GM21447 (cell line): Measurements from ENCODE around the gene PALLD.
"Not testable (repeated sequence)": the region's sequence is repeated elsewhere in the genome, so short reads cannot be mapped to it uniquely, and the experiment has no call there.

Source experiments
- ATAC-seq: cut with Tn5 transposase; IDR thresholded peaks from one replicate; pipeline ENCODE4 v1.9.1; 2021; ENCODE audit not compliant: unreplicated experiment

The PALLD gene

DNA sequence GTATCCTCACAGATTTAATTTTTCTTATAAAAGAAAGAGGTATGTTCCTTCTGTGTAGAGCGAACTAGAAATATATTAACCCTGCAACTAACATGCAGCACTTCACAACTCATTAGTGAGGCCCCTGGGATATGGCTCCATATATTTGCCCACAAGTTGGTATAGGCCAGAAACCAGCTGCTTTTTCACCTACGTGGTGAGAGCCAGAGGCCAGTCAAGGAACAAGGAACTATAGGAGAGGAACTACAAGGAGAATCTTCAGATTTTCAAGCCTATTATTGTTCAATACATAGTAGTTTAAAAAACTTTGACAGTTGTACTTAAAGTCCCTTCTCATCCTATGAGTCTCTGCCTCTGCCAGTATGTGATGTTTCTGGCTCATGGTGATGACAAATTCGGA, 307.3 kb downstream of the PALLD start:
- no peak for ATAC-seq

DNA sequence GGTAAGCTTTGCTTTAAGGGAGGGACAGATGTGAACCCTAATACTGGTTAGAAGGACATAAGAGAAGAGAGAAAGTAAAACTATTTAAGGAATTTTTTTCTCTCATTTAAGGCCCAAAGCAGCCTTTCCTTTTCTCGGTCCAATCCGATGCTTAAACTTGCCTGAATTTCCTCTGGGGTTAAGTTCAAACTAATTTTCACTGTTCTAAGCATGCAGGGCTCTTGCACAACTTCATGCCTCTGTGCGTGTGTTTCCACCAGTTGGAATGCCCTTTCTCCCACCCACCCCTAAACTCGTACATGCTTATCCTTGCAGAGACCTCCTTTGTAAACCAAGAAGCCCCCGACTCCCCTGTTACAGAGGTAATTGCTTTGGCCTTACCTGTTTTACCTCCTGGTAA, 308.5 kb downstream of the PALLD start:
- no peak for ATAC-seq

DNA sequence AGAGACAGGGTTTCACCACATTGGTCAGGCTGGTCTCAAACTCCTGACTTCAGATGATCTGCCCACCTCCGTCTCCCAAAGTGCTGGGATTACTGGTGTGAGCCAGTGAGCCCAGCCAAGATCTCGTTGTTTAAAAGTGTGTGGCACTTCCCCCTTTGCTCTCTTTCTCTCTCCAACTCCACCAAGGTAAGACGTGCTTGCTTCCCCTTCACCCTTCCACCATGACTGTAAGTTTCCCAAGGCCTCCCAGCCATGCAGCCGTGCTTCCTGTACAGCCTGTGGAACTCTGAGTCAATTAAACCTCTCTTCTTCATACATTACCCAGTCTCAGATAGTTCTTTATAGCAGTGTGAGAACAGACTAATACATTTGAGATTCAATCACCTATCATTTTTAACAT, 309.4 kb downstream of the PALLD start:
- not testable (repeated sequence) for ATAC-seq

DNA sequence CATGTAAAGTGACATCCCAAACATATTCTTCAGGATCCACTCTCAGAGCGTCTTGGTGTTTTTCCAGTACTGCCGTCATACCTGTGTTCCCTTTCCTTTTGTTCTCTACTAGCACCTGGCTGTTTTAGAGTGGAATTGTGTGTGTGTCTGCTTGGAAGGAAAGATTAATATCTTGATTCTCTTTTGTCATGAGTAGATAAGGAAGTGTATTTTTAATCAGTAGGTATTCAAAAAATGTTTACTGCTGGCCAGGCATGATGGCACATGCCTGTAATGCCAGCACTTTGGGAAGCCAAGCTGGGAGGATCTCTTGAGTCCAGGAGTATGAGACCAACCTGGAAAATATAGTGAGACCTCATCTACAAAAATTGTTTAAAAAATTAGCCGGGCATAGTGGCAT, 314.4 kb downstream of the PALLD start:
- no peak for ATAC-seq

DNA sequence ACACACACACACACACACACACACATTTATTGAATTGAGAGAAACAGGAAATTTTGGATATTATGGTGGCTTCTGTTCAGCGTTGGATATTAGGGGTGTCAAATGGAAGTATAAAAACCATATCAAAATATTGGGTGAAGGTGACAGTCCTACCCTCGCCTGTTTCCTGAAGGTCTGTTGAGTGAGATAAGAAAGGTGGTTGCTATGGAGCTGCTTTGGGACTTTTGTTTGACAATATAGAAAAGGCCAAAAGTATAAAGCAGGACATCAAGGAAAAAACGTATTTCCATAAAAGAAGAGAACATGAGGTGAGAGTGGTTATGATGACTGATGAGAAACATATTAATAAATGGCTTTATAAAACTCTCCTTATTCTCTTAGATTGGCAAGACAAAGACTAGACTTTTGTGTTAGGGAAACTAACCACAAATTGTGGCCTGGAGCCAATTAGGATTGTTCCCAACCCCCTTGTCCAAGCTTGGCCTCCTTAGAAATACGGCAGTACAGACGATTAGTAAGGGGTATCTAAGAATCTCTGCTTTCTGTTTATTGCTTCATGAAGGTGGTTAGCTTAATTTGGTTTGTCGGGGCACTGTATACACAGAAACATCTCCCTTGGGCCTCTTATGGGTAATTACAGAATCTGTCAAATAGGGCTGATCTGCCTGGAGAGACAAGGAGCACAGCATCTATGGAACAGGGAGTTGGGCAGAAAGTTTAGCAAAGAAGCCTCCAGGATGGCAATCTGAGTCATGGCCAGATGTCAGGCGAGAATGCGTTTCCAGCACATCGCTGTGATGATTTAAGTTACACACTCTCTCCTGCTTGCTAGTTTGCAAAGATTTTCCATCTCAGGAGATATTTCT, 315.2 kb downstream of the PALLD start:
- ATAC-seq: no peak

DNA sequence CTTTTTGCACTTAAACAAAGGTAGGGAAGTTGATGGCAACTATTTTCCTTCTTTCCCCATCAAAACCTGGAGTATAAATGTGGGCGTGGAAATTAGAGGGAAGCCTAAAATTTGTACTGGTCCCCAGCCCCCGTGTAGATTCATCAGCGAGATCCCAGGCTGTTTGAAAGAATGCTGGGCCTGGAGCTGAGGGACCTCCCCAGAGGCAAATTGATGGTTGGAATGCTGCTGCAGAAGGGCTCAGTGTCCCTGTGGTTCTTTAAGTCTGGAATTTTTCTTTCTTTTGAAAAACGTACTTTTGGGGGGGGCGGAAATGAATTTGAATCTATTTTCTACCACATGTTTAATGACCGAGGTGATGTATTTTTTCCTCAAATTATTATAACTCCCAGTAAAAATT, 316.0 kb downstream of the PALLD start:
- no peak for ATAC-seq

DNA sequence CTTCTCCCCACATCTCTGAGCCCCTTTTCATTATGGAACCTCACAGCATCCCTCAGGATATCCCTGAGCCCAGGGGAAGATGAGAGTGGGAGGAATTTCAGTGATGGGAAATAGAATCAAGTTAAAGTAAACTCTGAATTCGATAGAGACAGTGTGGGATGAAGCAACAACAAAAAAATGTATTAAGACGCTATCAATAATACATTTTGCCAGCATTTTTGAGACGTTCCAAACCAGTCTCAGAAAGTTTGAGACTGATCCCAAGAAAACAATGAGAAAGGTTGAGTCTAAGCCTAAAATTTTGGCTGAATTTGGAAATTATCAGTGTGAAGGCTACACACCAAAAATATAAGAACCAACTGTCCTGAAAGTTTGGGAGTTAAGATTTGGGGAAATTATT, 317.0 kb downstream of the PALLD start:
- ATAC-seq: no peak

DNA sequence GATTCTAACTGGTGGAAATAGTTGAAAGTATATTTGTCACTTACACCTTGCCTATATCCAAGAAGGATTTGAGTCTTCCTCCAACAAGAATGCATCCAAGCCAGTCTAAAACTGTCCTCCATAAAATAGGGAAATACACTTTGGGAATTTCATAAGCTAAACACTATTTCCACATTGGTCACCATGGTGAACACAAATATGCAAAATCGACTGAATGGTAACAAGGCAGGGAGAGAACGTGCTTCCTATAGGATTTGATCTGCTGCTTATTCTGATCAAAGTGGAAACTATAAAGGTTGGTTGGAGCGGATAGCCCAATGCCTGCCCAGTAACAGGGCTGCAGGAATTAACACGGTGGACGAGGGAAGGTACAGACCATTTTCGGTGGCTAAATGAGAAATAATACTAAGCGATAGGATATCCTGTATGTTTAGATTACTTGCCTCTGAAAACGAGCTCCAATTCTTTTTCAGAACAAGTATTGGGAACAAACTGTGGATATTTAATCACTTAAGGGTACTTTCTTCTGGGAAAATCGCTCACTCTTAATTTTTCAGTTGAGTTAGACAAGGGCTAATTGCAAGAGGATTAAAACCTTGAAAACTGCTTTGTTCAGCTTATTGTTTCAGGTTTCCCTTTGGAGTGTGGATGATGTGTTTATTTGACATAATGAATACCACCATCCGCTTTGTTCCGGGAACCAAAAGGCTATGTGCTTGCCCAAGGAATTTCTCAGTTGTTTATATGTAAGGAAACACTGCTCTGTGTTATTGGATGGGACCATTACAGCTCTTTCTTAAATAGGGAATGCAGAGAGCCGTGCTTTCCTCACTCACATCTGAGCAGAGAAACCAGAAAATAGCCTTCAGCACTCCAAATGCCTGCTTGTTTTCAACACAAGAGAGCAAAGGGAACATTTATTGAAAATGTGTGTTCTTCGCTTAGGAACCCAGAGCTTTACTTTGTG, 318.8 kb downstream of the PALLD start:
- ATAC-seq: no peak

DNA sequence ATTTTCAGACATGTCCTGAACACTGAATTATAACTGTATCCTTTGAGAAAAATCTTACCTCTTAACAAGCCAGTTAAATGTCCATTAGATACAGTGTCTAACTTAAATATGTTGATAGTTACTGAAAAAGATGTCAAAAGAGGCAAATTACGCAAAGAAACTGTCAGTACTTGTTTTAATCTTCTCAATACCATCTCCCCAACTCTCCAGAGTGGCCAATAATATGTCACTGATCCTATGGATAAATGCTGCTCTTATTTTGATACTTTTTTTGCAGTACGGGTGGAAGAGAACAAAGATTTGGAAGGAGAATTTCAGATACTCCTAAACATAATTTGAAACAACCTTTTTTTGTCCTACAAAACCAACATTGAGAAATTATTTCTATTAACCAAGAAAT, 320.5 kb downstream of the PALLD start:
- ATAC-seq: no peak

DNA sequence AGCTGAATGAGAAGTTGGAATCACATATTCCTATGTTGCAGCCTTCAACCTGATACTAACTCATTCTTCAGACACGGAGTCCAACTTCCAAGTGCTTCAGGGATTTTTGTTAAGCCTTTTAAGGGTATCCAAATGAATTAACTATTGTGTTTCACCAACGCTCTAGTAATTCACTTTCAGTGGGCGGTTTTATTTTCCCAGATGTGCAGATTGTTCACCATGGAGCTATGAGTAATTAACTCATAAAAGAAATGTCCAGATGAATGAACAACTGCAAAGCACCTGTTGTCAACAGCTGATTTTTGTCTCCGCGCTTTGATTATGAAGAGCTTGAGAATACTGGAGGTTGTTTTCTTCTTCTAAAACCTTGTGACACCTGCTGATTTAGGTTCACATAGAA, 325.6 kb downstream of the PALLD start:
- no peak for ATAC-seq

DNA sequence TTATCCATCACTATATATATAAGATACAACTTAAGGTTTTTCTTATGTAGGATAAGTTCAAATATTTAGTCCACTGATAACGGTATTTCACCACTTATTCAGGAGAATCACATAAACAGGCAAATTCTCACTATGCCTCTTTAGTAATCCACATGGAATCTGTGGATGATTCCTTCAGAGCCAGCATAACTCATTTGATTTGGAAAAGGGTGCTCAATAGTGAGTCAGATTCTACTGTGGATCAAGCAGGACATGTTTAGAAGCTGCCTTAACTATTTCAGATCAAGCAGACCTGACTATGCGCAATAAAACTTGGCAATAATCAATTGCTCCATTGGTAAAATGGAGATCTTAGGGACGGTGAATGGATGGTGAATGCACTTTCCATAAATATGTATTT, 329.1 kb downstream of the PALLD start:
- no peak for ATAC-seq

DNA sequence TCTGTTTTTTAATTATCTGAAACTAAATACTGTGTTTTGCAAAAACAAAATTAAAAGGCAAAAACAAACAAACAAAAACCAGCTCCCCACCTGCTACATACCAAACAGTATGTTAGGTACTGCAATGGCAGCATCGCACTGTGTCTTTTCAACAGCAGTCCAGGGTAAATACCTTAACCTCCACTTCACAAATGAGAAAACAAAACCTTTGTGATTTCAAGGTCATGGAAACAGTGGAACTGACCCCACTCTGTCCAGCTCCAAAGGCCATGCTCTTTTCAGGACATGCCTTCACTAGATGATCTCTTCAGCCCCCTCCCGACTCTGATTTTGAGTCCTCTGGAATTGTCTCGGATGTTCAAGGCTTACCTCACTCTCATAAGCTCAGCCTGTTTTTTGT, 329.8 kb downstream of the PALLD start:
- no peak for ATAC-seq

DNA sequence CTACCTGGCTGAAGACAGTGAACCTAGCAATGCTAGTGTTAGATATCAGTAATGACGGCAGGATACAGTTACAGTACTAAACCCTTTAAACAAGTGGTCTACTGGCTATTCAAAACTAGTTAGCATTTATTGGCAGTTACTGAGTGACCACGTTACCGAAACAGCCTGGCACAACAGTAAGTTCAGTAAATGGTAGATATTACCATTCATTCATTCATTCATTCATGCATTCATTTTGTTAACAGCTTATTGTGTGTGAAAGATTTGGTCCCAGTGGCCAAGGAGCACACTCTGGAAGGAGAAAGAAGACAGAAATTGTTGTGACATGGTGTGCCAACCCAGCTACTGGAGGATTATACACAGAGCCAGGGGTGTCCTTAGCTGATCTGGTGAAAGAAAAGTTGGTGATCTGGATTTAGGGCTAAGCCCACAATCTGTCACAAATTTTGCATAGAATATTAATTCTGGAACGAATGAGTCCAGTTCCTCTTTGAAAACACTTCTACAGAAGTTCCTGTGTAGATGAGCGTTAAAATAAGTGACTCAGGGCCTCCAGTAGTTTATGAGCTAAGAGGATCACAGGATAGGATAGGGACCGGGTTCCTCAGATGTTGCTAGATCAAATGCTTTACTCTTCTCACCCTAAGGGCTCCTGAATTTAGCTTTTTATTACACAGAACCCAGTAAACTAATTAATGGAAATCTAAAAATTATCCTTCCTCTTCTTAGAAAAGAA, 334.1 kb downstream of the PALLD start:
- no peak for ATAC-seq

DNA sequence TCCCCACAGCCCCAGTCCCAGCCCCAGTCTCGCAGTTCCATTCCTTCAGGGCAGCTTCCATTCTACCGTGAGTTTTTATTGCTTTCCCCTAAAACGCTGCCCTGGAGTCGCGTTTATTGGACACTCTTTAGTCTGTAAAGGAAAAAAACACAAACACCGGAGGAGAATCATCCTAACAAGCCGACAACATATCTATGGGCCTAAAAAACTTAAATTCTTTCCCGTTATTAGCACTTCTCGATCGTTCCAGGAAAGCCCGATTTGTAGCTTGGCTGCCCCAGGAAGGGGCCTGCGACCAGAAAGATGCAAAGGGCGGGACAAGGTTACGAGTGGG, 334.7 kb downstream of the PALLD start:
- ATAC-seq: peak; percentile 7

DNA sequence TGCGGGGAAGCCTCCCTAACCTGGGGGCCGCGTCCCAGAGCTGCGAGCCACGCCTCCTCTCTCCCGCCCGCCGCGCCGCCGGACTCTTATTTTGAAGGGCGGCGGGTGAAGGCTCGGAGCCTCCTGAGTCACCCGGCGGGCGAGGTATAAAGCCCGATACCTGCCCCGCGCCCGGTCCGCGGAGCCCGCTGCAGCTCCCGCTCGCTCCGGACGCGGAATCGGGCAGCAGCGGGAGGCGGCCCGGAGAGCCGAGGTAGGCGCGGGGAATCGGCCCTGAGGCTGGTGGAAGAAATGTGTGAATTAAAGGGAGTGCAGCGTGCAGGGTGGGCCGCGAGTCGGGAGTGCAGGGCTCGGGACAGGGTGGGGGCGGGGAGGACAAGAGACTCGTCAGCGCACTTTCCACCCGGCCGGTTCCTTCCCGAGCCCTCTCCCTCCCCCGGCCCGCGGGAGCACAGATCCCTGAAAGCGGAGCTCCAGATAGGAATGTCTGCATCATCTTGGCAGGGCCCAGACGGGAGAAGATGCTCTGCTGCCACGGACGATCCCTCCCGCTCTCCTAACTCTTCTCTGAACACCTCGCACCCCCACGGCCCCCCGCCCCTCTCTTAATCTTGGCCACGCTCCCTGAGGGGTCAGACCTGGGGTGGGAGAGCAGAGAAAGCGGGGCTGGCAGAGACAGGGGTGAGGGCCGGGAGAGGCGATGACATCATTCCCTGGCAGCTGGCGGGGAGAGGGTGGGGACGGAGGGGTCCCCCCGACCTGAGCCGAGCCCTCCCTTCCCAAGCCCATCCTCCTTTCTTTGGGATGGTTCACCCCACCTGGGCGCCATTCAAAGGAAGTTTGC, 335.3 kb downstream of the PALLD start:
- peak; percentile 91 for ATAC-seq

DNA sequence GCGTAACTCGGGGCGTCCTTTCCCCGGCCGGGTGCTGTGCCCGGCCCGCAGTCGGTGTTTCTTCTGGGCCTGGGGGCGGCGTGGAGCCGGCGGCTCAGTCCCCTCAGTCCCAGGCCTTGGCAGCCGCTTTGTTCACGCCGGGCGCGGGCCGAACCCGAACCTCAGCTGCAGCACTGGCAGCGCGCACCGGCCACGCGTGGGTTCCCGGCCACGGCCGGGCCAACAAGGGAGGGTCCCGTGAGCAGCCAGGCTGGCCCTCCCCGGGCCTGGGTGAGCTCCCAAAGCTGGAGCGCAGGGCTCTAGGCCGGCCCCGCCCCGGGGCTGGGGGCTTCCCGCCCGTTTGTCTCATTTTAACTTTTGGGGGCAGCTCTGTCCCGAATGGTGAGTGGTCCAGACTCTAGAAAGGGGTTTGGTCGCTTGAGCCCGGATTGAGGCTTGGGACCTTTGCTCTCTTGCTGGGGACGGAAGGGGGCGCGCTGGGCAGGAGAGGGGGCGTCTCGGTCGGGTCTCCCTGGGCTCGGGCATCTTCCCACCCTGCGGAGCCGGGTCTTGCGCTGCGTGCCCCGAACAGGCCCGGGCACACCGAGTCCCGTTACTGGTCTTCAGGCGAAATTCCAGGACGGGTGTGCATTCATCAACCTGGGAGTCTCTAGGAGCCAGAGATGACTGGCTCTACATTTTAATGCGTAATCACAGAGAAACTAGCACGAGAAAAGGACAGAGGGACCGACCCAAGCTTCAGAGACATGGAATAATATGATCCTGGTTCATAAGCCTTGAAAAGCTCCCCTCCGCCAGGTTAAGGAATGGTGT, 336.1 kb downstream of the PALLD start:
- ATAC-seq: no peak

DNA sequence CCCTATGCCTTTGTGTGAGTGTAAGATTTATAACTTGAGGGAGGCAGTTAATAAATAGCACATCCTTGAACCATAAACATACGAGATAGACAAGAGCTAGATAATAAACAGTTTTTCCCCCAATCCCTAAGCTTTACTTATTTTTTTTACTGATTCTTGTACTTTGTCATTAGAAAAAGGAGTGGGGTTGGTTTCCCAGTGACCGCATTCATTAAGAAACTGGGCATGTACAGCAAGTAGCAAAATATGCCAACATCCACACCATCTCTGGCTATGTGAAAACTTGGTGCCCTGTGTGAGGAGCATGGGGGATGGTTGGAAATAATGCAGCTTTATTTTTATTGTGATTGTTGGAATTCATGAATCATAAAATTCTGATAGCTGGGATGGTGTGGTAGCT, 337.0 kb downstream of the PALLD start:
- no peak for ATAC-seq

DNA sequence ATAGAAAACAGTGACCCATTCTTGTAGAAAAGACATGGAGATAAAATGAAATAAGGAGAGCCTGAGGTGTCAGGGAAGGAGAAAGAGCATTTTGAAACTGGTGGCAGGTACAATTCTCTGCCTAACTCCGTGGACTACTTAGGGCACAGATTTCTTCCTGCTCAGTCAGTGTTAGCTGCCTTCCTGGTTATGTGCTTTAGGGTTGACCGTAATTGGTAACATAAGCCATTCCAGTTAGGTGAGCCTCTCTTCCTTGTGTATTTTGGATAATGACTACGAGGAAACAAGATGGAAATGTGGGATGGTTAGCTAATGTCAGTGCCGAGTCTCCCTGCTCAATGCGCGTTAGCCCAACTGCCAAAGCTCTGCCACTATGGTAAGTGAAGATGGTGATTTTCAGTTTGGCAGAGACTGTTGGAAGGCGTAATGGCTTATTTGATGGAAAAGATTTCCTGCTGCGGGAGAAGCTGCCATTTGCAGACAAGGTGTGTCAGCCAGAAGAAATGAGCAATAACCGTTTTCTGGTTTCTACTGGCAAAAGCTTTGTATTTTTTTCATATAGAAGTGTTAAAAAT, 339.1 kb downstream of the PALLD start:
- ATAC-seq: no peak

DNA sequence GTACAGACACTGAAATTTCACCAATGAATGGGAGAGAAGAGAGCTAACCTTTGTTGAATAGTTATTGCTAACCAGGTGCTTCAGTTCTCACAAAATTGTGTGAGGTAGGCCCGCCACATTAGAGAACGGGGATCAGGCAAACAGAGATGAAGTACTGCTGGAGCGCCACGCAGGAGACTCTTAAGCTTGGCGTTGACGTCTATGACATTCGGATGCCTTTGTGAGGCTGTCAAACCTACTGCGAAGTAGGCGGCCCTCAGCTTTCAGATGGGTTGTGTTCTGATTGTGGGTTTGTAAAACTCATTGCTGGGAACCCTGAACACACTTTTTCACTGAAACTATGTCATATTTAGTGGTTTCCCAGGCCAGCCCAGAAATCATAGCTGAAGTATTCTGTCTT, 339.6 kb downstream of the PALLD start:
- no peak for ATAC-seq
